Caki2 (cell line): Measurements from ENCODE around the gene PEX12. TPM values are rescaled to one million over a fixed set of nuclear protein-coding genes. Genes with fewer than 3 reads are reported as not detected.
A peak's percentile ranks its signal among the peaks of the same experiment; 100 is the strongest.
"Not testable (repeated sequence)": the region's sequence is repeated elsewhere in the genome, so short reads cannot be mapped to it uniquely, and the experiment has no call there.

Experiments
- DNase-seq: peaks from one replicate; pipeline ENCODE4 v3.0.0-alpha.2; 2015; ENCODE audit warnings: low read depth
- in situ Hi-C: cut with HindIII; loops from 2 replicates; pipeline ENCODE4 v1.10.0; 2016; ENCODE audit warnings: low sequenced_read_pairs, low pct_unique_long_range_greater_than_20kb, mixed read lengths
- total RNA-seq: library from RNA; depleted of rRNA; stranded (reverse); fragments of >200 nt; shearing (Covaris generic); gene quantifications from 2 replicates; pipeline ENCODE4 v1.2.3, GENCODE V29; 2014; ENCODE audit warnings: low replicate concordance

PEX12 gene
- total RNA-seq, 1 experiment from 2014 or later, result 10.5 TPM

GRCh38 chr17:35587074-35587961, 8.9 kb upstream of the PEX12 start, which contains the start of gene AP2B1:
Gene AP2B1 (plus strand): TSS chr17:35587322. CDS start chr17:35594031, 6,709 bp downstream.
- DNase-seq, result peak; percentile 92
- in situ Hi-C loops, result no loop called here

- in situ Hi-C loops, result no loop called here
- DNase-seq, result no peak
Measured at GRCh38 chr17:35586569-35587073, 8.2 kb upstream of the PEX12 start.

- in situ Hi-C loops, result no loop called here
- no peak for DNase-seq
Measured at GRCh38 chr17:35584061-35584460, 5.7 kb upstream of the PEX12 start.

GRCh38 chr17:35578929-35579432, 610 bp upstream of the PEX12 start:
- in situ Hi-C loops, result no loop called here
- DNase-seq, result no peak

GRCh38 chr17:35577830-35578196, 558 bp downstream of the PEX12 start:
- in situ Hi-C loops, result no loop called here
- no peak for DNase-seq

GRCh38 chr17:35575759-35576158, 2.6 kb downstream of the PEX12 start:
- no peak for DNase-seq
- in situ Hi-C loops, result no loop called here

- in situ Hi-C loops, result no loop called here
- no peak for DNase-seq
Measured at GRCh38 chr17:35569405-35569804, 9.0 kb downstream of the PEX12 start.

- peak; percentile 63 for DNase-seq
- in situ Hi-C loops, result no loop called here
Measured at GRCh38 chr17:35568561-35568960, 9.8 kb downstream of the PEX12 start.

- in situ Hi-C loops, result no loop called here
- DNase-seq, result no peak
Measured at GRCh38 chr17:35566968-35567367, 11.4 kb downstream of the PEX12 start.

- in situ Hi-C loops, DNase-seq: not testable (repeated sequence)
Measured at GRCh38 chr17:35563181-35563580, 15.2 kb downstream of the PEX12 start.

- no peak for DNase-seq
- in situ Hi-C loops, result no loop called here
Measured at GRCh38 chr17:35560703-35561102, 17.7 kb downstream of the PEX12 start, which contains the start of gene SLFN14. Gene SLFN14 (minus strand): TSS chr17:35560819. CDS start chr17:35558062, 2,757 bp downstream.

GRCh38 chr17:35559495-35560210, 18.7 kb downstream of the PEX12 start:
- no peak for DNase-seq
- in situ Hi-C loops, result no loop called here

- no peak for DNase-seq
- in situ Hi-C loops, result no loop called here
Measured at GRCh38 chr17:35557353-35557752, 21.0 kb downstream of the PEX12 start.

GRCh38 chr17:35555691-35556090, 22.7 kb downstream of the PEX12 start:
- no peak for DNase-seq
- in situ Hi-C loops, result no loop called here

GRCh38 chr17:35554668-35555067, 23.7 kb downstream of the PEX12 start:
- no peak for DNase-seq
- in situ Hi-C loops, result no loop called here

- in situ Hi-C loops, result no loop called here
- no peak for DNase-seq
Measured at GRCh38 chr17:35553310-35553709, 25.1 kb downstream of the PEX12 start.

- in situ Hi-C loops, result loop anchor here (25.0 kb wide), 1 partner anchor 237 kb away; no protein-coding TSS in a partner anchor
- no peak for DNase-seq
Measured at GRCh38 chr17:35548978-35549377, 29.4 kb downstream of the PEX12 start.

- no peak for DNase-seq
- in situ Hi-C loops, result loop anchor here (25.0 kb wide), 1 partner anchor 236 kb away; no protein-coding TSS in a partner anchor
Measured at GRCh38 chr17:35548208-35548810, 30.1 kb downstream of the PEX12 start.
